HCT116 (cell line): ENCODE data around the gene IL17RB. TPM values are rescaled to one million over a fixed set of nuclear protein-coding genes. Genes with fewer than 3 reads are reported as not detected.

Source experiments
- ATAC-seq: fragments of 200-7000 bp; cut with Tn5 transposase; 2 replicates; pipeline ENCODE4 v1.9.1; 2020; ENCODE audit warnings: mild to moderate bottlenecking, moderate library complexity
- BruUV-seq: library from RNA; stranded (reverse); fragments of 400-500 nt; replicated peaks from 2 replicates; lab custom pipeline; 2021; lab: Mats Ljungman, UMichigan
- CTCF ChIA-PET: fragments of 300-600 bp; sonication (Branson Sonifier 250); formaldehyde crosslinking; loops from one replicate; lab custom pipeline; 2021; ENCODE audit warnings: antibody characterized with exemption; lab: Charles Lee
- POLR2A ChIA-PET: fragments of 300-600, 350-600 bp; sonication (Branson Sonifier 250); formaldehyde crosslinking; loops from one replicate; lab custom pipeline; 2021; ENCODE audit warnings: antibody characterized with exemption; lab: Charles Lee
- RAD21 ChIA-PET, 2 experiments: fragments of 300-600 bp; sonication (Branson Sonifier 250); formaldehyde crosslinking; loops; one replicate each; lab custom pipeline; 2023; ENCODE audit warnings: low total read pairs in 2 of 2; ENCODE audit not compliant: uncharacterized antibody in 2 of 2, unreplicated experiment in 2 of 2, low non-redundant PET in 1 of 2; lab: Charles Lee
- DNase-seq: peaks from one replicate; pipeline ENCODE4 v3.0.0-alpha.2; 2010; ENCODE audit warnings: low read depth, low spot score
- H2AFZ ChIP-seq: fragments of 200-600 bp; shearing (Covaris generic), sonication (generic); 2 replicates; pipeline ENCODE4 v1.6.1; 2017; ENCODE audit warnings: low read depth, mixed run types, mixed read lengths, antibody characterized with exemption, low read length; ENCODE audit not compliant: poor library complexity, severe bottlenecking
- H3K27ac ChIP-seq: 2 replicates; pipeline ENCODE4 v1.5.1; 2012; ENCODE audit warnings: low read depth, low read length
- H3K27me3 ChIP-seq: fragments of 200-600 bp; sonication (generic); 2 replicates; pipeline ENCODE4 v1.6.1; 2016; ENCODE audit warnings: mixed run types, low read length, mixed read lengths; ENCODE audit not compliant: insufficient read depth
- H3K36me3 ChIP-seq, 2 experiments: fragments of 200-500 bp in 1 of 2; fragments of 200-600 bp in 1 of 2; sonication (Bioruptor generic) in 1 of 2; sonication (generic) in 1 of 2; 2 replicates each; pipeline versions ENCODE4 v1.5.1 to v1.6.1; 2014 to 2016; ENCODE audit warnings: low read length in 2 of 2, inconsistent platforms in 1 of 2, mixed read lengths in 1 of 2, mixed run types in 1 of 2; ENCODE audit not compliant: insufficient read depth in 2 of 2, control insufficient read depth in 1 of 2
- H3K4me1 ChIP-seq, 2 experiments: fragments of 200-600 bp in 1 of 2; sonication (generic) in 1 of 2; 2 replicates each; pipeline versions ENCODE4 v1.5.1 to v1.6.1; 2012 to 2017; ENCODE audit warnings: low read length in 2 of 2, inconsistent platforms in 1 of 2, mild to moderate bottlenecking in 1 of 2, mixed read lengths in 1 of 2, mixed run types in 1 of 2, moderate library complexity in 1 of 2; ENCODE audit not compliant: insufficient read depth in 2 of 2, control insufficient read depth in 1 of 2
- H3K4me2 ChIP-seq: fragments of 200-600 bp; sonication (generic); 2 replicates; pipeline ENCODE4 v1.6.1; 2017; ENCODE audit warnings: mixed run types, low read length, mixed read lengths
- H3K4me3 ChIP-seq, 2 experiments: fragments of 200-600 bp in 1 of 2; sonication (generic) in 1 of 2; replicated peaks in 1 of 2; 2 replicates each; pipeline ENCODE4 v1.5.1; 2011 to 2016; ENCODE audit warnings: low read length in 2 of 2, control low read depth in 1 of 2, low read depth in 1 of 2, mild to moderate bottlenecking in 1 of 2, mixed read lengths in 1 of 2, mixed run types in 1 of 2
- H3K79me2 ChIP-seq: fragments of 200-600 bp; sonication (generic); 2 replicates; pipeline ENCODE4 v1.6.1; 2017; ENCODE audit warnings: mild to moderate bottlenecking, mixed run types, low read length, moderate library complexity, mixed read lengths; ENCODE audit not compliant: insufficient read depth
- H3K9ac ChIP-seq: fragments of 200-600 bp; sonication (generic); 2 replicates; pipeline ENCODE4 v1.6.1; 2016; ENCODE audit warnings: low read length, mixed read lengths
- H3K9me2 ChIP-seq: fragments of 200-600 bp; sonication (generic), shearing (Covaris generic); 2 replicates; pipeline ENCODE4 v1.6.1; 2017; ENCODE audit warnings: mixed run types, mild to moderate bottlenecking, moderate library complexity; ENCODE audit not compliant: insufficient read depth
- H3K9me3 ChIP-seq, 2 experiments: fragments of 200-500 bp in 1 of 2; fragments of 200-600 bp in 1 of 2; sonication (Bioruptor generic) in 1 of 2; sonication (generic) in 1 of 2; 2 replicates each; pipeline ENCODE4 v1.6.1; 2014 to 2017; ENCODE audit warnings: low read length in 2 of 2, mixed read lengths in 2 of 2, inconsistent platforms in 1 of 2, low read depth in 1 of 2, mild to moderate bottlenecking in 1 of 2, mixed run types in 1 of 2, moderate library complexity in 1 of 2; ENCODE audit not compliant: control insufficient read depth in 1 of 2, insufficient read depth in 1 of 2
- H4K20me1 ChIP-seq: fragments of 200-600 bp; sonication (generic), shearing (Covaris generic); 2 replicates; pipeline ENCODE4 v1.6.1; 2017; ENCODE audit warnings: mixed run types, mild to moderate bottlenecking, moderate library complexity; ENCODE audit not compliant: insufficient read depth
- ATF3 ChIP-seq: IDR thresholded peaks from 2 replicates; pipeline ENCODE4 v1.6.1; 2012
- CEBPB ChIP-seq: IDR thresholded peaks from 2 replicates; pipeline ENCODE4 v1.6.1; 2012; ENCODE audit warnings: low read depth
- ZNF274 ChIP-seq: fragments of 200-500 bp; sonication (Bioruptor generic); IDR thresholded peaks from 2 replicates; pipeline ENCODE4 v1.6.1; 2014; ENCODE audit warnings: mild to moderate bottlenecking, low read depth, low read length, inconsistent platforms
- intact Hi-C: fragments of 100-400 bp; cut with micrococcal nuclease; formaldehyde crosslinking; loops from 2 replicates; pipeline ENCODE4 v1.10.0; 2022
- total RNA-seq: library from RNA; stranded (reverse); gene quantifications from one replicate; pipeline ENCODE4 v1.2.1, GENCODE V29; 2021; ENCODE audit not compliant: unreplicated experiment

The IL17RB gene
- total RNA-seq, 1 experiment from 2014 or later = 8.3 TPM

GRCh38 chr3:53820756-53821580, 25.4 kb upstream of the IL17RB start:
- no peaks in the 10 kb centered on the region for H3K79me2 ChIP-seq
- H3K9ac ChIP-seq = no peak overlapping the region
- ChIA-PET POLR2A (no interaction called here), CTCF (no interaction called here), RAD21 (no interaction called here)
- TF ChIP-seq ZNF274 (no peak), ATF3 (no peak)
- no peak overlapping the region for H3K4me2 ChIP-seq
- H3K4me1 ChIP-seq = no peaks in the 10 kb centered on the region
- no peaks in the 10 kb centered on the region for H3K27me3 ChIP-seq
- no peak overlapping the region for H3K27ac ChIP-seq
- no peak for DNase-seq
- H3K4me3 ChIP-seq = no peak overlapping the region
- no peaks in the 10 kb centered on the region; a peak in 1 of 4 replicates for H3K36me3 ChIP-seq
- no peaks in the 10 kb centered on the region for H3K9me2 ChIP-seq
- ATAC-seq = no peak
- no TSS peak for BruUV-seq
- intact Hi-C loops = no loop called here
- H4K20me1 ChIP-seq = no peaks in the 10 kb centered on the region
- H3K9me3 ChIP-seq = no peaks in the 10 kb centered on the region
- H2AFZ ChIP-seq = no peak overlapping the region

- RAD21 ChIA-PET = no interaction called here
- Histone ChIP-seq H3K79me2 (no peaks in the 10 kb centered on the region), H2AFZ (no peak overlapping the region), H3K9me3 (no peaks in the 10 kb centered on the region), H3K9ac (no peak overlapping the region), H3K4me2 (no peak overlapping the region), H3K36me3 (no peaks in the 10 kb centered on the region; a peak in 1 of 4 replicates), H3K4me1 (no peaks in the 10 kb centered on the region), H4K20me1 (no peaks in the 10 kb centered on the region), H3K9me2 (no peaks in the 10 kb centered on the region), H3K27ac (no peak overlapping the region), H3K4me3 (no peak overlapping the region), H3K27me3 (no peaks in the 10 kb centered on the region)
- DNase-seq = no peak
- no peak for ATAC-seq
- POLR2A ChIA-PET = no interaction called here
- CTCF ChIA-PET = no interaction called here
- intact Hi-C loops = no loop called here
- no peak for TF ChIP-seq CEBPB
- BruUV-seq = no TSS peak
These were observed 24.7 kb upstream of the IL17RB start for GRCh38 chr3:53821631-53822121.
